H1 (cell line): Measurements from ENCODE around the gene SMAD7.

Experiments
- CTCF ChIP-seq, 3 experiments: IDR thresholded peaks; 1 replicate in 2 of 3; 2 replicates in 1 of 3; pipeline versions ENCODE4 v1.5.1 to v1.6.1; 2011; ENCODE audit warnings: low read length in 3 of 3, mild to moderate bottlenecking in 3 of 3, inconsistent platforms in 2 of 3, low read depth in 1 of 3, moderate library complexity in 1 of 3; ENCODE audit not compliant: insufficient read depth in 1 of 3; ENCODE audit errors: control extremely low read depth in 1 of 3
- HDAC6 ChIP-seq: IDR thresholded peaks from one replicate; pipeline ENCODE4 v1.7.1; 2012; ENCODE audit warnings: low read depth, mild to moderate bottlenecking, inconsistent platforms, low read length, moderate library complexity
- JUND ChIP-seq: IDR thresholded peaks from 2 replicates; pipeline ENCODE4 v1.6.1; 2011; ENCODE audit warnings: mild to moderate bottlenecking, improper control_type of control experiment, low read length

DNA sequence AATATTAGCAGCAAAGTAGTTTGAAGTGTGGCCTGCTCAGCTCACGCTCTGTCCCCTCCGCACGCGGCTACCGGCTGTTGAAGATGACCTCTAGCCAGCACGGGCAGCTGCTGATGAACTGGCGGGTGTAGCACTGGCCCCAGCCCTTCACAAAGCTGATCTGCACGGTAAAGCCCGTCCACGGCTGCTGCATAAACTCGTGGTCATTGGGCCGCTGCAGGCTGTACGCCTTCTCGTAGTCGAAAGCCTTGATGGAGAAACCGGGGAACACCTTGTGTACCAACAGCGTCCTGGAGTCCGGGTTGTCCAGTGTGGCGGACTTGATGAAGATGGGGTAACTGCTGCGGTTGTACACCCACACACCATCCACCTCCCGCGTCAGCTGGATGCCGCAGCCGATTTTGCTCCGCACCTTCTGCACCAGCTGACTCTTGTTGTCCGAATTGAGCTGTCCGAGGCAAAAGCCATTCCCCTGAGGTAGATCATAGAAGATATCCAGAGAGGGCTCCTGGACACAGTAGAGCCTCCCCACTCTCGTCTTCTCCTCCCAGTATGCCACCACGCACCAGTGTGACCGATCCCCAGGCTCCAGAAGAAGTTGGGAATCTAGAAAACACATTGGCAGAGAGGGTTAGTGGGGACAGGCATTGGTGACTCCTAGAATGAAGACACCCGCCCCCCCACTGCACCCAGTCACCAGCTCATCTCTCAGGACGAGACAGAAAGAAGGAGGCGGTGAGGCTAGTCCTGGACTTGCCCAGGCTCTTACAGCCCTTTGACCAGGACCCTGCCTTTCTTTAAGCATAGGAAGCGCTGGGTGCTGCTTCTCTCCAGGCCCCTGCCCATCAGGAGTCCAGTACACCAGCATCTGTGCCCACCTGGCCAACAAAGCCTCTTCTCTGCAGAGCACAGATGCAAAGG is 29.2 kb downstream of the SMAD7 start:
- TF ChIP-seq CTCF (IDR thresholded peaks at IDR 0.05; ENCODE audit: control extremely low read depth in 1 of 3, insufficient read depth in 1 of 3, low read depth in 1 of 3, low read length in 3 of 3): no peak
- no peak for TF ChIP-seq HDAC6
- no peak for TF ChIP-seq JUND
